Inflammatory macrophage treated with lipopolysaccharide for 1 hour (primary cell): ENCODE results near the gene CDK5.
"Not testable (repeated sequence)": the region's sequence is repeated elsewhere in the genome, so short reads cannot be mapped to it uniquely, and the experiment has no call there.

Experiments
- DNase-seq, 2 donors: peaks; one replicate each; pipeline ENCODE4 v3.0.0-alpha.2; 2020 to 2022

The CDK5 gene

DNA sequence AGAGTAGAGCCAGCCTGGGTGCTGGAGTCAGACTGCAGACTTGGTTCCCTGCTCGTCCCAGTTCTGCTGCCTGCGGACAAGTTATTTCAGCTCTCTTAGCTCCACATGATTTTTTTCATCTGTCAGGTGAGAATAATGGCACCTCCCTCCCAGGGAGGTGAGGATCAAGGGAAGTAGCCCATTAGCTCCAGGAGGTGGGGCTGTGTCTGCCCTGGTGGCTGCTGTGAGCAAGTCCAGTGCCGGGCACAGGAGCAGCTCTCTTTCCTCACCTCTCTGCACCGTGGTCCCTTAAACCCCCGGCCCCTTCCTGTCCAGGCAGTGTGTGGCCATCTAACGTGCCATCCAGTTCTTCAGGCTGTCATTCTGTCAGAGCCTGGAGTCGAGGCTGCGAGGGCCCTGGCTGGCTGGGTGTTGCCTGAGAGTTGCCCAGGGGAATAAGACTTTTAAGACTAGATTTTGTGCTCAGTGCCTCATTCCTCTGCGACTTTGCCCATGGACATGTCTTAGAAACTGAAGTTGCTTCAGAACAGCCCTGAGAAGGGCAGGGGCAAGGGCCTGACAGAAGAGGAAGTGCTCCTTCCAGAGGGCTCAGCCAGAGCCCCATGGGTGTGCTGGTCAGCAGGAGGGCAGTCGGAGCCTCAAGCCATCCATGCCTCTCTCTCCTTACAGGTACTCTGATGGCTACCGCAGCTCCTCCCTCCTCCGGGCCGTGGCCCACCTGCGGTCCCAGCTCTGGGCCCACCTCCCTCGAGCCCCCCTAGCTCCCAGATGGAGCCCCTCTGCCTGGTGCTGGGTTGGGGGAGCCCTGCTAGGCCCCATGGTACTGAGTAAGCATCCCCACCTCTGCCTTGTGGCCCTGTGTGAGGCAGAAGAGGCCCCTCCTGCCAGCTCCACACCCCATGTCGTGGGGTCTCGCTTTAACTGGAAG lies 24.5 kb downstream of the CDK5 start:
- DNase-seq = peak in 1 of 2 donors; percentile 21

DNA sequence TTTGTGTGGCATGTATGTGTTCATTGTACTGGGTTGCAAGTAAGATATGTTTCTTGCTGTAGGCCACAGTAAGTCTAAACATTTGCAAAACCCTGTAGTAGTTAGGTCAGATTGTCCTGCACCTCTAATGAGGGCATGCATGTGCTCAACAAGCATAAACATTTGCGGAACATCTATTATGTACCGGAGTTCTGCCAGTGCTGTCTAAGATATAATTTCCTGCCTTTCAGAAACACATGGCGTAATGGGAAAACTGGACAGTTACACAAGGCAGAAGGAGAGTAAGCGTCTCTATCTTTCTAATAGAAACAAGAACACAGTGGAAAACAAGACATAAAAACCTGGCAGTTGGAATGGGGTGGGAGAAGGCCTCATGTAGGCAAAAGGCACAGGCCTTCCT lies 26.7 kb downstream of the CDK5 start:
- DNase-seq = no peak

DNA sequence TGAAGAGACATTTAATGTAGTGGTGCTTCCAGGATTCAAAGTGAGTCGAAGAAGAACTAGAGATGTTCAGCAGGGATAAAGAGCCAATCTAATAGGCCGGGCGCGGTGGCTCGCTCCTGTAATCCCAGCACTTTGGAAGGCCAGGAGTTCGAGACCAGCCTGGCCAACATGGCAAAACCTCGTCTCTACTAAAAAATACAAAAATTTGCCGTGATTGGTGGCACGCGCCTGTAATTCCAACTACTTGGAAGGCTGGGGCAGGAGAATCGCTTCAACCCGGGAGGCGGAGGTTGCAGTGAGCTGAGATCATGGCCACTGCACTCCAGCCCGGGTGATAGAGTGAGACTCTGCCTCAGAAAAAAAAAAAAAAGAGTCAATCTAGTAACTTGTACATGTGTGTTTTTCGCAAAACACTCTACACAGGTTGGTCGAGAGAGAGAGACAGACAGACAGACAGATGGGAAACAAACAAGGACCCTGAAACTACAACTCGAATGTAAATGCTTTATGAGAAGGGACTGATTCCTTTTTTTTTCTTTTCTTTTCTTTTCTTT lies 28.7 kb downstream of the CDK5 start:
- DNase-seq = no peak

DNA sequence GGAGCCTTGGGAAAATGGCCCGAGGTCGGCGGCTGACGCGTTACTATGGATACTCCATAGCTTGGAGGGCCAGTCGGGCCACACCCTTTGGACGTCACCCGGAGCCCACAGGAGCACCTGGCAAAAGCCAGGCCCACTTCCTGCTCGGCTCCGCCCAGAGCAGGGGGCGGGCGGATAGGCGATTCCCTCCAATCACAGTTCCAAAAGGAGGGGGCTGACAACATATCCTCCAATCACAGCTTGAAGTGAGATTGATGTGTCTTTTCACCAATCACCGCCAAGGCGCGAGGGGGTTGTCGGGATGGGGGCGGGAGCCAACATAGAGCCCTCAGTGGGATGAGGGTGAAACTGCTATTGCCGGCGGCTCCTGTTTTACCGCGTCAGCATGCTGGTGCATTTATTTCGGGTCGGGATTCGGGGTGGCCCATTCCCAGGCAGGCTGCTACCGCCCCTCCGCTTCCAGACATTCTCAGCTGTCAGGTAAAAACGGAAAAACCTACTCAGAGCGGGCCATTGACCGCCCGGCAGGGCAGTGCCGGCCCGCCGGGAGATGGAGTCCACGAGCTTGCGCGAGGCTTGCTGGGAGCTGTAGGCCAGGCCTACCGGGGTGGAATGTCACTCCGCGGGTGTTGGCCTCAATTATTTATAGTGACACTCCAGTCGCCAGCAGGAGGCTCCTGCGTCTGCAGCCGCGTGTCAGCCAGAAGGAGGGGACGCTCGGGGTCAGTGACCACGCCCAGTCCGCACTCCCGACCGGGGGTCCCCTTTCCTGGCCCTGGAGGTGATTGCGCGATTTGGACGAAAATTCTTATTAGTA lies 29.4 kb downstream of the CDK5 start, which contains the start of gene ABCB8:
TSS of gene ABCB8 (plus strand) at position 320 of the 817 bp plus-strand sequence. CDS start at position 386, 66 bp downstream.
- peak; percentile 99 to 100 for DNase-seq

DNA sequence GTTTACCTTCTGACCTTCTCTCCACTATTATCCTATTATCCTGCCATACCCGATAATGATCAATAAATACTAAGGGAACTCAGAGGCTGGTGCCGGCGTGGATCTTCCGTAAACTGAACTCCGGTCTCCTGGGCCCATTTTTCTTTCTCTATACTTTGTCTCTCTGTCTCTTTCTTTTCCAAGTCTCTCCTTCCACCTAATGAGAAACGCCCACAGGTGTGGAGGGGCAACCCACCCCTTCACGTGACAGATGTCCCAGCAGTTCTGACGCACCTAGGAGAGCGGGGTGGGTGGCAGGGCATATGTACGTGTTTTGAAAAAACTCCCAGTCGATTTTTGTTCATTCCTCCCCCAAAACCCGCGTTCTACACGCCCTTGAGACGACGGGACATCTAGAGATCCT lies 30.0 kb downstream of the CDK5 start:
- DNase-seq = not testable (repeated sequence)

DNA sequence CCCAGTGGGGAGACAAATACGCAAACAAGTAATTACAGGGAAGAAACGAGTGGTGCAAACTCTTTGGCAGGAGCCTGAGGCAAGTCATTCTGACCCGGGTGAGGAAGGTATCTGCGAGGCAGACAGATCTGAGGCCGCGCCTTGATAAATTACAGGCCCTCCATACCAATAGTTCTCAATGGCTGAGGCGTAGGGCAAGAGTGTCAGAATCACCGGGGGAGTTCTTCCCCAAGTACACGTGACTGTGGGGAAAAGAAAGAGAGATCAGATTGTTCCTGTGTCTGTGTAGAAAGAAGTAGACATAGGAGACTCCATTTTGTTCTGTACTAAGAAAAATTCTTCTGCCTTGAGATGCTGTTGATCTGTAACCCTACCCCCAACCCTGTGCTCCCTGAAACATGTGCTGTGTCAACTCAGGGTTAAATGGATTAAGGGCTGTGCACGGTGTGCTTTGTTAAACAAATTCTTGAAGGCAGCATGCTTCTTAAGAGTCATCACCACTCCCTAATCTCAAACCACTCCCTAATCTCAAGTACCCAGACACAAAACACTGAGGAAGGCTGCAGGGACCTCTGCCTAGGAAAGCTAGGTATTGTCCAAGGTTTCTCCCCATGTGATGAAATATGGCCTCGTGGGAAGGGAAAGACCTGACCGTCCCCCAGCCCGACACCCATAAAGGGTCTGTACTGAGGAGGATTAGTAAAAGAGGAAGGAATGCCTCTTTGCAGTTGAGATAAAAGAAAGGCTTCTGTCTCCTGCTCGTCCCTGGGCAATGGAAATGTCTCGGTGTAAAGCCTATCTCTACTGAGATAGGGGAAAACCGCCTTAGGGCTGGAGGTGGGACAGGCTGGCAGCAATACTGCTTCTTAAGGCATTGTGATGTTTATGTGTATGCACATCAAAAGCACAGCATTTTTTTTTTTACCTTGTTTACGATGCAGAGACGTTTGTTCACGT lies 30.6 kb downstream of the CDK5 start:
- DNase-seq = not testable (repeated sequence)

DNA sequence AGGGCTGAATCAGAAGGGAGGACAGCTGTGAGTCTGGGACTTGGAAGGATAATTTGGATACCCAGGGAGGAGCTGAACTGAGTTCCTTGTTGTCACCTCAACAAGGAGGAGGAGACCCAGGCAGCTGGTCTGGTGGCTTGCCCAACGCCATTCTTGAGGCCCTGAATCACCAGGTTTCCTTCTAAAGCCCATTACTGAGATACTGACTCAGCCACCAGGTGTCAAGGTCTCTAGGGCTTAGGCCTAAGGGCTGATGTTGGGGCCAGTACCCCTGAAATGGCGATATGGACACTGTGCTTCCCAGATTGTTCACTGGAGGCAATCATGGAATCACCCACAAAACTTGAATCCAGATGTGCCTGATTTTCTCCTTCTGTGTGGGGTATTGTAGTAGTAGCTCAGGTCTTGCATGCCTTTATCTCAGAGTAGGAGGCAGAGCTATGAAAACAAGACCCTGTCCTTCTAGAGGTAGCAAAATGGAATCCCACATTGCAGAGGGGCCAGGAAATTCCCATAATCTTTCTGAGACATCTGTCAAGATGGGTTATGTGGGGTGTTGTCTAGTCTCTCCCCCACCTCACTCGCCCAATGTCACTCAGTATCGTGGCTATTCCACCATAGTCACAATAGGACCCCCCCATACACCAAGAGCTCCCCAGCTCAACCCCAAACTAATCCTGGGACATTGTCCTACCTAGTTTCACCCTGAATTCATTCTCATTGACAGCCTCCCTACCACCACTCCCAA lies 31.6 kb downstream of the CDK5 start:
- no peak for DNase-seq

DNA sequence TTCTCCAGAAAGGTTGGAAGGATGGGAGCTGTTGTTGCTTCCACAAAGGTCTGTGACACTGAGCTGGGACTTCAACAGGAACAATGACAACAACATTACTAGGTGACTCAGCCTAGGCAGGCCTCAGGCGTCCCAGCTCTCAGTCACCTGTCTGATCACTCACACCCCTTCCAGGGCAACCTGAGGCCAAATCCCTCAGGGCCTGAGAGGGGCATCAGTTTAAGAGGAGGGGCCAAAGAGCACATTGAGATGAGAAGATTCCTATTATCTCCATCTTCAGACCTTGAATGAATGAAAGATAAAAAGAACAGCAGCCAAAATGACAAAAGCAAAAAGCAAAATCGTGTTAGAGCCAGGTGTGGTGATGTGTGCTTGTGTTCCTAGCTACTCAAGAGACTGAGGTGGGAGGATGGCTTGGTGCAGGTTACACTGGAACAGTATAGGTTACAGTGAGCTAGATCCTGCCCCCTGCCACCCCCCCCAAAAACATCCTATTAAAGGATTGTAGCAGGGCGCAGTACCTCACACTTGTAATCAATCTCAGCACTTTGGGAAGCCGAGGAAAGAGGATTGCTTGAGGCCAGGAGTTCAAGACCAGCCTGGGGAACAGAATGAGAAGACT lies 33.2 kb downstream of the CDK5 start, which contains the start of gene ATG9B:
TSS of gene ATG9B (minus strand) at position 60 of the 622 bp plus-strand sequence. CDS start 71 bp downstream, outside the sequence.
- no peak for DNase-seq

DNA sequence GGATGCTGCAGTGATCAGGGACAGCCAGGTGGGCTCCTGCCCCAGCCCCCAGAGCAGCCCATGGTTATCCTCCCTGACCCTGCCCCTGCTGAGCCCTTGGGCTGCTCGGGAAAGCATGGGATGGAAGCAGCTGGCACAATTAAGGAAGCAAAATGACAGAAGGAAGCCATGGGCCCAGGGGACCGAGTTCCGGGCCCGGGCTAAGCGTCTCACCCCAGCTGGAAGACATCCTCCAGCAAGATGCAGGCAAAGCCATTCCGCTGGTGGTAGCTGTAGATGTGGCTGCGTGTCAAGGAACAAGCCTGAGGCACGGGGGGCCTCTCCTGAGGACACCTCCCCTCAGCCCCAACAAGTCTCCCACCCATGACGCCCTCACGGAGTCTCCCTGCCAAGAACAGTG lies 34.5 kb downstream of the CDK5 start:
- DNase-seq = no peak

DNA sequence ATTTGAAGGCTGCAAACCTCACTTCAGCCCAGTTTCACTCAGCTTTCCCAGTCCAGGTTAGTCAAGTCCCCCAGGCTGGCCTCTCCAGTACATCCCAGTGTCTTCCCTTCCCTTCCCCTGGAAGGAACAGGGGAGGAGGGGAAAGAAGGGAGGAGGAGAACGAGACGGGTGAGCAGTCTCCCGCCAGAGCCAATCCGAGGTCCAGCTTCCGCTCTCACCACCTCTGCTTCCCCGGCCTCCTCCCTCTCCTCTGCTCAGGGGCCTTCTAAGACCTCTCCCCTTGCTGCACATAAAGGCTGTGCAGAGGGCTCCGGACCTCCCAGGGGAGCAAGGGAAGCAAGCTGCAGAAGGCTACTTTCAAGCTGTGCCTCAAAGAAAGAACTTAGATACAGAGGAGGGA lies 37.5 kb downstream of the CDK5 start:
- DNase-seq = no peak

DNA sequence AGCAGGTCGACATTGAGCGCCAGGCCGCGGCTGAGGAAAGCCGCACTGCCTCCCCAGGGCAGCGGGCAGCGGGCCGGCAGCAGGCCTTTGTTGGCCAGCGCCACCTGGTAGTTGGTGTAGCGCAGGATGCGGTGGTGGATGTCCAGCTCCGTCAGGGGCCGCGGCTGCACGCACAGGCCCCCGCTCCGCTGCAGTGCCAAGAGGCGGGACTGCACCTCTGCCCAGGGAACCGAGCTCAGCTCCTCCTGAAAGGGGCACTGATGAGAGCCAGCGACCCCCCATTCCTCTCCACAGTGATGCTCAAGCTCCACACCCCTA lies 38.6 kb downstream of the CDK5 start:
- DNase-seq = no peak

DNA sequence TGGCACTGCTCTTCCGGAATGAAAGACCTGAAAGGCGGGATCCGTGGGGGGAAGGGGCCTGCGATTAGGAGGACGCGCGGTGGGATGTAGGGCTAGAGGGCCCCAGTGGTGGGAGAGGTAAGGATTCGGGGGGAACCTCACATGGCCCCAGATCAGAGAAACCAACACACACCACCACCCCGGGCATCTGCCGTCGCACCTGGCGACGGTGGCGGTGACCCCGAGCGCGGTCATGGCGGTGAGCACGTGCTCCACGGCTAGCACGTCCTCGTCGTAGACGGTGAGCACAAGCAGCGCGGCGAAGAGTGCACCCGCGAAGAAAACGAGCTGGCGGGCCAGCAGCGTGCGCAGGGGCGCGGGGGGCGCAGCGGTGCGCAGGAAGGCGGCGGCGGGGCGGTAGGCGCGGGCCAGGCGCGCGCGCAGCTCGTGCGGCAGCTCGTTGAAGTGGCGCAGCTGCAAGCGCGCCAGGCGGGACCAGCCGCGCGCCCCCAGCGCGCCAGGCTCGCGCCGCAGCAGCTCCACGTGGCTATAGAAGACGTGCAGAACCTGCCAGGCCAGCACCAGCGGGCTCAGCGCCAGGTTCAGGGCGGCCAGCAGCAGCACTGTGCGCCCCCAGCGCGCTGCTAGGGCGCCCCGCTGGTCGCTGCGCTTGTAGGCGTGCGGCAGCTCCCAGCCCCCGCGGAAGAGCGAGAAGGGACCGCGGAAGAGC lies 39.1 kb downstream of the CDK5 start:
- DNase-seq = no peak

DNA sequence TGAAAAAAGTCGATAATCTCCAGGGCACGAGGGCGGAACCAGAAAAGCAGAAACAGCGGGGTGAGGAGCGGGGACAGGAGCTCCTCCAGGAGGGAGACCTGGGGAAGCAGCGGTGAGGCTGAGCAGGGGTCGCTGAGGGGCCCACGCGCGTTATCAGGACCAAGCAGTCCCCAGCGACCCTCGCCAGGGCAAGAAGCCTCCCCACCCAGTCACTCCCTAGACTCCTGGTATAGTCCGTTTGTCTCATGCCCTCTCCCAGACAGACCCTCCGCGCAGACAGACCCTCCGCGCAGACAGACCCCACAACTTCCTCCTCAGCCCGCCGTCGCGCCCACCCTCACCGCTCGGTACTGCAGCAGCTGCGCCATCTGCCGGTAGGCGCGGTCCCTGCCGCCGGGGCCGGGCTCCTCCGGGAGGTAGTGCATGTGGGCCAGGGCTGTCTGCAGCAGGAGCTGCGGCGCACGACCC lies 39.7 kb downstream of the CDK5 start:
- peak in 1 of 2 donors; percentile 63 for DNase-seq

DNA sequence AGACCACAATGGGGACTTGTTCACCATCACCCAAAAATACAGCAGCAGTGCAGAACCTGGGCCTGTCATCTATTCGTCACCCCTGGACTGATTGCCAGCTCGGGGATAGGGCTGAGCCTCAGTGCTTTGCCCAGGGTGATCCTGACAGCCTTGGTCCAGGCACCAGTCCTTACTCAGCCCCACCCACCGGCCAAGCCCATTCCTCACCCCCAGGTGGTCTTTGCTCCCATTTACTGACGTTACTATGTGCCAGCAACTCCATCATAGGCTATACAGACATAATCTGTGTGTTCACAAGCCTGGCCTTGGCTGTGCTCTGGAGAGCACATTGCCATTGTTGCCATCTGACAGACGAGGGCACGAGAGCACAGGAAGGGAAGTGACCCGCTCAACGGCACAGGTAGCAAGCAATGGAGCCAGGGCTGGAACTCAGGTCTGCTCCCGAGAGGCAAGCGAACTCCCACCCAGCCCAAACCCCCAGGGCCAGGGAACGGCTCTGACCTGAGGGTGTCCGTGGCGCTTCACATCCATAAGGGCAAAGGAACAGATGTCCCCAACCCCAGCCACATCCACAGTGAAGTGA lies 40.2 kb downstream of the CDK5 start:
- DNase-seq = no peak

DNA sequence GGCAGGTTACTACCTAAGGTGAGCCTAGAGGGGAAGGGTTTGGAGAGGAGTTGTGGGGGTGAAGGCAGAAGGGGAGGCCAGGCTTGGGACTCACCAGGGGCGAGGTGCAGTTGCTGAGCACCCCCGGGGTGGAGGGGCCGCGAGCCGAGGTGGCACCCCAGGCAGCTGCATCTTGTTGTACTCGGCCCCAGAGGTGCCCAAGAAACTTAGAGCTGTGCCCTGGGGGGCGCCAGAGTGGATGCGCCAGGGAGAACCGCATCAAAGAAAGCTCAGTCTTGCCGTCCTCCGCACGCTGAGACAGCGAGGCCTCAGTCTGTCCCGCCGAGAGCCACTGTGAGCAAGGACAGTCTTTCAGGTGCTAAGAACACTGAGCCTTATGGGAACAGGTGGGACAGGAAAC lies 40.8 kb downstream of the CDK5 start:
- no peak for DNase-seq

DNA sequence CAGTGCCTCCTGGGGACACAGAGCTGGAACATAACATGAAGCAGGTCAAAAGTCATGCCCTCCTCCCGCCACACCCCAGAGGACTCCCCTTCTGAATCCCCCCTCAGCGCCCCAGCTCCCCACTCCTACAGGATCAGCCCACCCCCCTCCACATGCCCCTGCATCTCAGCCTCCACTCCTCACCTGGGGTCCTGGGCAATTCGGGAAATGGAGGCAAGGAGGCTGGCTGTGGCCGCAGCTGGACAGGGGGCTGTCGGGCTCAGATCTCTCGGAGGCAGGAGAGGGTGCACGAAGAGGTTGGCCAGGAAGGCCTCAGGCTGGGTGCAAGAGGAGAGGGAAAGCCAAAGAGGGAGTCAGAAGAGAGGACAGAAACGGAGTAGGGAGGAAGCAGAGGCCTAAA lies 41.2 kb downstream of the CDK5 start:
- no peak for DNase-seq

DNA sequence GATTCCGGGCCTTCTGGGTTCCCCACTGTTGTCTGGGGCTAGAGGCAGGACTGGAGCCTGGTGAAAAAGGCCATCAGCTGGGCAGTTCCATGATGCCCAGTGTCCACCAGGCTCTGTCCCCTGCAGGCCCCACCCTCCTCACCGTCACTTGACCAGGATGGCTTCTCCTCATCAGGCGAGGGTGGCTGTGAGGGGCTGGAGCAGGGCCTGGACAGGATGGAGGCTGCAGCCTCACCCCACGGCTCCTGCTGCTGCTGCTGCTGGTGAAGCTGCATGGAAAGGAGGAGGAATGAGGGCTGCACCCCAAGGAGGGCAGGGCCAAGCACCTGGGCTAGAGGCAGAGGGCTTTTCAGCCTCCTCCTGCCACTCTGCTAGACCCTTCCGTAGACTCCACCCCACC lies 41.7 kb downstream of the CDK5 start:
- no peak for DNase-seq

DNA sequence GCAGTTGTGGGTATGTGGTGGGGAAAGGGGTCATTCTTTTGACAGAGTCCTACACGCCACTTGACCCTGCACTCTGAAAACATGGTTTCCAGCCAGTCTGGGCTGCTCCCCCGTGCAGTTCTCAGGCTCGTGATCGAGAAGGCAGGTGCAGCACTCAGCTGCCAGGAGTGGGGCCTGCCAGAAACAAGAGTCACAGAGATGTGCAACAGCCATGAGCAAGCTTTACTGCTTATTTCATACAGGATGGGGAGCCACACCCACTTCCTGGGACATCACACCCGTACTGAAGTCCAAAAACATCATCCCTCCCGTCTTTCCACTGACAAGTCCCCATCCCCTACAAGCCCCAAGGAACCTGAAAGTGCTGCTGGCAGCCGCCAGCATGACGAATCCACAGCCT lies 42.7 kb downstream of the CDK5 start:
- peak in 1 of 2 donors; percentile 12 for DNase-seq

DNA sequence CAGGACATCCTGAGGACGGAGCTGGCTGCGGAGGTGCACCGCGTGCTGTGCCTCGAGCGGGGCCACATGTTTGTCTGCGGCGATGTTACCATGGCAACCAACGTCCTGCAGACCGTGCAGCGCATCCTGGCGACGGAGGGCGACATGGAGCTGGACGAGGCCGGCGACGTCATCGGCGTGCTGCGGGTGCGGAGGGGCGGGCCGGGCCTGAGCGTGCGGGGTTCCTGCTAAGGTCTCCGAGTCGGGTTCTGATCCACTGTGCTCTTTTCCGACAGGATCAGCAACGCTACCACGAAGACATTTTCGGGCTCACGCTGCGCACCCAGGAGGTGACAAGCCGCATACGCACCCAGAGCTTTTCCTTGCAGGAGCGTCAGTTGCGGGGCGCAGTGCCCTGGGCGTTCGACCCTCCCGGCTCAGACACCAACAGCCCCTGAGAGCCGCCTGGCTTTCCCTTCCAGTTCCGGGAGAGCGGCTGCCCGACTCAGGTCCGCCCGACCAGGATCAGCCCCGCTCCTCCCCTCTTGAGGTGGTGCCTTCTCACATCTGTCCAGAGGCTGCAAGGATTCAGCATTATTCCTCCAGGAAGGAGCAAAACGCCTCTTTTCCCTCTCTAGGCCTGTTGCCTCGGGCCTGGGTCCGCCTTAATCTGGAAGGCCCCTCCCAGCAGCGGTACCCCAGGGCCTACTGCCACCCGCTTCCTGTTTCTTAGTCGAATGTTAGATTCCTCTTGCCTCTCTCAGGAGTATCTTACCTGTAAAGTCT lies 43.8 kb downstream of the CDK5 start:
- peak in 1 of 2 donors; percentile 42 for DNase-seq
